ENCODE data around the gene ENKD1. TPM values are rescaled to one million over a fixed set of nuclear protein-coding genes. Genes with fewer than 3 reads are reported as not detected.
"Not testable (repeated sequence)": the region's sequence is repeated elsewhere in the genome, so short reads cannot be mapped to it uniquely, and the experiment has no call there.

The ENKD1 gene
- total and polyA plus RNA-seq, 2 donors: 10.3 to 39.5 TPM

DNA sequence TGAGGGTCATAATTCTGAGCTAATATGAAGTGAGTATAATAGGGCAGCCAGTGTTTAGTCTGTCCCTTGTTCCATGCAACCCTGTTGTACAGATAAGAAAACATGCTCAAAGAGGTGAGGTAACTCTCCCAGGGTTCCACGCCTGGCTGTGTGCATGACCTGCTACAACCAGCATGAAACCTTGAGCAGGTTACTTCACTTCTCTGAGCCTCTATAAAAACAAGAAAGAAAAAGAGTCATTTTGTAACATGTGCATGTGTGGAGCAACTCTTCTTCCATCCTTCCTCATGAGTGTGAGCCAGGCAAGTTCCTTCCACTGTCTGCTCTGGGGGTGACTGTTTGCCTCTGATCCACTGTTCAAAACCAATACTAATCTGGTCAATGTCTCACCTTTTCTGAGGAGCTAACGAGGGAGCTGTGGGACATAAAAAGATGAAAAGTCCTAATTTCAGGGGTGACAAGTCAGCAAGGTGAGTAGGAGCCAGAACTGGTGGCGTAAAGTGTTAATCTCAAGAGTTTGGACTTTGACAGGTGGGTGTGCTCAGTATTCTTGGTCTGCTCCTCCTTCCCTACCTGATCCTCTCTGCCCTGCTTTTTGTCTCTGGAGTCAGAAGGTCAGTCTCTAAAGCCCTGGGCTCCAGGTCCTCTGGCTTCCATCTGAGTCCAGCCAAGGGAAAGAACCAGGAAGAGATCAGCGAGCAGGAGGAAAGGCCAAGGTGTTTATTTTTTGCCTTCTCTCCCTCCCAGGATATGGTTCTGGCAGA, 31.1 kb upstream of the ENKD1 start:
- no peak for DNase-seq (ENCODE audit: extremely low spot score)
- Histone ChIP-seq H3K27ac (ENCODE audit: low read depth) (no peak overlapping the region), H3K4me1 (ENCODE audit: insufficient read depth) (no peaks in the 10 kb centered on the region), H3K36me3 (ENCODE audit: insufficient read depth) (no peaks in the 10 kb centered on the region), H3K4me3 (ENCODE audit: low read depth, low read length) (no peak overlapping the region)
- WGBS: 94% methylated on average over 4 of the region's 4 CpGs

- H3K36me3 ChIP-seq (ENCODE audit: insufficient read depth): no peaks in the 10 kb centered on the region
- DNase-seq (ENCODE audit: extremely low spot score): no peak
- H3K27ac ChIP-seq (ENCODE audit: low read depth): no peak overlapping the region
- WGBS: 73% methylated on average over 2 of the region's 2 CpGs
- H3K4me1 ChIP-seq (ENCODE audit: insufficient read depth): no peaks in the 10 kb centered on the region
- H3K4me3 ChIP-seq (ENCODE audit: low read depth, low read length): no peak overlapping the region
These were observed 28.1 kb upstream of the ENKD1 start for GRCh38 chr16:67694611-67695010.

DNA sequence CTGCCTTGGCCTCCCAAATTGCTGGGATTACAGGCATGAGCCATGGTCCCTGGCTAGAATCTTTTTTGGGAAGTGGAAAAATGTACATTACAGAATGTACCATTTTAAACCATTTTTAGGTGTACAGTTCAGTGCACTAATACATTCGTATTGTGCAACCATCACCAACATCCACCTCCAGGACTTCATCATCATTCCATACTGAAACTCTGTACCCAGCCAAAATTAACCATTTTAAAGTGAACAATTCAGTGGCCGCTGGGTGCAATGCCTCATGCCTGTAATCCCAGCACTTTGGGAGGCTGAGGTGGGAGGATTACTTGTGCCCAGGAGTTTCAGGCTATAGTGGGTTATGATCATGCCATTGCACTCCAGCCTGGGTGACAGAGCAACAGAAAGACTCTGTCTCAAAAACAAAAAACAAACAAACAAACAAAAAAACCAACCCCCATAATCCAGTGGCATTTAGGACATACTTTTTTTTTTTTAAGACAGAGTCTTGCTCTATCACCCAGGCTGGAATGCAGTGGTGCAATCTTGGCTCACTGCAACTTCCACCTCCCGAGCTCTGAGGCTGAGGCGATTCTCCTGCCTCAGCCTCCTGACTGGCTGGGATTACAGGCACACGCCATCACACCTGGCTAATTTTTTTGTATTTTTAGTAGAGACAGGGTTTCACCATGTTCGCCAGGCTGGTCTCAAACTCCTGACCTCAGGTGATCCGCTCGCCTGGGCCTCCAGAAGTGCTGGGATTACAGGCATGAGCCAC, 27.2 kb upstream of the ENKD1 start:
- not testable (repeated sequence) for H3K36me3 ChIP-seq (ENCODE audit: insufficient read depth); H3K27ac ChIP-seq (ENCODE audit: low read depth)

GRCh38 chr16:67685388-67686112, 19.0 kb upstream of the ENKD1 start:
- H3K4me1 ChIP-seq (ENCODE audit: insufficient read depth): no peaks in the 10 kb centered on the region
- no peak overlapping the region for H3K4me3 ChIP-seq (ENCODE audit: low read depth, low read length)
- no peak overlapping the region for H3K27ac ChIP-seq (ENCODE audit: low read depth)
- 85% methylated on average over 17 of the region's 17 CpGs for WGBS
- no peaks in the 10 kb centered on the region for H3K36me3 ChIP-seq (ENCODE audit: insufficient read depth)
- no peak for DNase-seq (ENCODE audit: extremely low spot score)

More for the DNA sequence above, 27.2 kb upstream of the ENKD1 start:
- not testable (repeated sequence) for DNase-seq (ENCODE audit: extremely low spot score); H3K4me3 ChIP-seq (ENCODE audit: low read depth, low read length); H3K4me1 ChIP-seq (ENCODE audit: insufficient read depth)
- 91% methylated on average over 8 of the region's 8 CpGs for WGBS

DNA sequence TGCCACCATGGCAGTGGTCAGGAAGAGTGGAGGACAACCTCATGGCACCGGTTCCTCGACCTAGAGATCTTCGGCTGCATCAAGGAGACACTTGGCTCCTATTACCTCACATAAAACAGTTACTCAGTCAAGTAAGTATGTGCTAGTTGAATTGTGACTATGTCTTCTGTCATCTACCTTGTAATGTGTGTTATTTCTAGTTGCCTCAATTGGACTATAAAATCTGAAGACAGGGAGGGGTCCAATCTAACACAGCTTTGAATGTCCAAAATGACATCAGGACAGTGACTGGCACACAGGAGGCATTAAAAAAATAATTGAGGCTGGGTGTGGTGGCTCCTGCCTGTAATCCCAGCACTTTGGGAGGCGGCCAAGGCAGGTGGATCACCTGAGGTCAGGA, 17.2 kb upstream of the ENKD1 start:
- Histone ChIP-seq H3K36me3 (ENCODE audit: insufficient read depth) (peaks cover 2% of the 10 kb centered on the region), H3K4me1 (ENCODE audit: insufficient read depth) (no peaks in the 10 kb centered on the region), H3K4me3 (ENCODE audit: low read depth, low read length) (no peak overlapping the region), H3K27ac (ENCODE audit: low read depth) (no peak overlapping the region)
- DNase-seq (ENCODE audit: extremely low spot score): no peak
- 98% methylated on average over 4 of the region's 4 CpGs for WGBS

DNA sequence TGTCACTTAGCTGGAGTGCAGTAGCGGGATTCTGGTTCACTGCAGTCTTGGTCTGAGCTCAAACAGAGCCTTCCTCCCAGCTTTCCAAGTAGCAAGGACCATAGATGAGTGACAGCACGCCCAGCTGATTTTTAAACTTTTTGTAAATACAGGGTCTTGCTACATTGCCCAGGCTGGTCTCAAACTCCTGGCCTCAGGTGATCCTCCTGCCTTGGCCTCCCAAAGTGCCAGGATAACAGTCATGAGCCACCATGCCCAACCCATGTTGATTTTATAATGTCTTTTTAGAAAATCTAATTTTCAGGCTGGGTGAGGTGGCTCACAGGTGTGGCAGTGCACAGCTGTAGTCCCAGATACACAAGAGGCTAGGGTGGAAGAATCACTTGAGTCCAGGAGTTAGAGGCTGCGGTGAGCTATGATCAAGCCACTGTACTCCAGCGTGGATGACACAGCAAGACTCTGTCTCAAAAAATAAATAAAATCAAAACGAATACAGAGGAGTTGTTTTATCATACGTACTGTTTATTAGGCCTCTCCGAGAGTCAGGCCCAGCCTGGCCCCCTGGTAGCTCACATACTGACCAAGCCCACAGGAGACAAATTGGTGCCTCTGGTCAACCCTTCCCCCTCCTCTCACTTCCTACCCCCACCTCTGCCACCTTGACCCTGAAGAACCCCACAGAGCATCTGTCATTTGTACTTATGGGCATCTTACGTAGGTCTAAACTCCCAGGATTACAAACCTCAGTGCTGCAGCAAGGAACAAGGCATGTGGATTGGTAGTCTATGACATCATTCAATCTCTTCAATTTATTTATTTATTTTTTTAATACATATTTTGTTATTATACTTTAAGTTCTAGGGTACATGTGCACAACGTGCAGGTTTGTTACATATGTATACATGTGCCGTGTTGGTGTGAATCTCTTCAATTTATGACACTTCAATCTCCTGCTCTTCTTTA, 13.7 kb upstream of the ENKD1 start:
- DNase-seq (ENCODE audit: extremely low spot score): no peak
- peaks cover 2% of the 10 kb centered on the region for H3K36me3 ChIP-seq (ENCODE audit: insufficient read depth)
- no peak overlapping the region for H3K4me3 ChIP-seq (ENCODE audit: low read depth, low read length)
- H3K27ac ChIP-seq (ENCODE audit: low read depth): no peak overlapping the region
- 91% methylated on average over 10 of the region's 10 CpGs for WGBS
- H3K4me1 ChIP-seq (ENCODE audit: insufficient read depth): peaks cover 2% of the 10 kb centered on the region

GRCh38 chr16:67678354-67679023, 11.9 kb upstream of the ENKD1 start:
- WGBS: 70% methylated on average over 12 of the region's 12 CpGs
- Histone ChIP-seq H3K4me1 (ENCODE audit: insufficient read depth) (peaks cover 2% of the 10 kb centered on the region), H3K27ac (ENCODE audit: low read depth) (no peak overlapping the region), H3K36me3 (ENCODE audit: insufficient read depth) (peaks cover 2% of the 10 kb centered on the region), H3K4me3 (ENCODE audit: low read depth, low read length) (no peak overlapping the region)
- DNase-seq (ENCODE audit: extremely low spot score): no peak

DNA sequence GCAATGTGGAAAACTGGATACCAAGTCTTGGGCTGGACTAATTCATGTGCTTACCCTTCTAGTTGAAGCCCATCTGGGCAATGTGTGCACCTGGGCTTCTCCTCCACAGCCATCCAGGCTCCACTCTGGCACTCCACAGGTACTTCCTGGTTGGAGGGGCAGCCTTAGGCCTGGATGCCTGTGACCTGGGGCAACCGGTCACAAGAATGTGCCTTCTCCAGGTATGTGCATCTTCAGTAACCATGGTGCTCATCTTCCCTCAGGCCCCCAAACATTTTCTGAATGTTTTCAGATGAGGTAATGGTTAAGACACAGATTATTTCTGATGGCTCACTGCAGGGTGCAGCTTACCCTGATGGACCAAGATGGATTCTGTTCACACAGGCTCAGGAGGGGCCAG, 11.2 kb upstream of the ENKD1 start:
- WGBS: 98% methylated on average over 1 of the region's 1 CpG
- Histone ChIP-seq H3K27ac (ENCODE audit: low read depth) (no peak overlapping the region), H3K4me1 (ENCODE audit: insufficient read depth) (peaks cover 2% of the 10 kb centered on the region), H3K36me3 (ENCODE audit: insufficient read depth) (peaks cover 2% of the 10 kb centered on the region), H3K4me3 (ENCODE audit: low read depth, low read length) (no peak overlapping the region)
- no peak for DNase-seq (ENCODE audit: extremely low spot score)

GRCh38 chr16:67676939-67677338, 10.4 kb upstream of the ENKD1 start:
- Histone ChIP-seq H3K27ac (ENCODE audit: low read depth) (no peak overlapping the region), H3K4me1 (ENCODE audit: insufficient read depth) (peaks cover 2% of the 10 kb centered on the region)

GRCh38 chr16:67676516-67676915, 10.0 kb upstream of the ENKD1 start:
- DNase-seq (ENCODE audit: extremely low spot score): no peak
- no peak overlapping the region for H3K4me3 ChIP-seq (ENCODE audit: low read depth, low read length)
- H3K4me1 ChIP-seq (ENCODE audit: insufficient read depth): peaks cover 2% of the 10 kb centered on the region
- 73% methylated on average over 4 of the region's 4 CpGs for WGBS
- peaks cover 2% of the 10 kb centered on the region for H3K36me3 ChIP-seq (ENCODE audit: insufficient read depth)
- H3K27ac ChIP-seq (ENCODE audit: low read depth): no peak overlapping the region

More at GRCh38 chr16:67676939-67677338, 10.4 kb upstream of the ENKD1 start:
- Histone ChIP-seq H3K36me3 (ENCODE audit: insufficient read depth) (peaks cover 2% of the 10 kb centered on the region), H3K4me3 (ENCODE audit: low read depth, low read length) (no peak overlapping the region)
- DNase-seq (ENCODE audit: extremely low spot score): no peak
- WGBS: 74% methylated on average over 8 of the region's 8 CpGs

DNA sequence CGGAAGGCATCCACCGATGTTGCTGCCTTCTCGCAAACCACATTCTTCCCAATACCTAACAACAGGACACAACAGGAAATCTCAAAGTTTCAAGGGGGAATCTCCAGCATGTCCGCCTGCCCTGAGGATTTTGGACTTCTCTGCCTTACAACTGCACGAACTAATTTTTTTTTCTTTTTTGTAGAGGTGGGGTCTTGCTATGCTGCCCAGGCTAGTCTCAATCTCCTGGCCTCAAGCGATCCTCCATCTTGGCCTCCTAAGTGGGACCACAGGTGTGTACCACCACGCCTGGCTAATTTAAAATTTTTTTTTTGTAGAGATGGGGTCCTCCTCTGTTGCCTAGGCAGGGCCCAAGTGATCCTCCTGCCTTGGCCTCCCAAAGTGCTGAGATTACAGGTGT, 9.4 kb upstream of the ENKD1 start:
- Histone ChIP-seq H3K4me3 (ENCODE audit: low read depth, low read length) (no peak overlapping the region), H3K27ac (ENCODE audit: low read depth) (no peak overlapping the region), H3K4me1 (ENCODE audit: insufficient read depth) (peaks cover 2% of the 10 kb centered on the region), H3K36me3 (ENCODE audit: insufficient read depth) (peaks cover 2% of the 10 kb centered on the region)
- 96% methylated on average over 7 of the region's 7 CpGs for WGBS
- no peak for DNase-seq (ENCODE audit: extremely low spot score)

DNA sequence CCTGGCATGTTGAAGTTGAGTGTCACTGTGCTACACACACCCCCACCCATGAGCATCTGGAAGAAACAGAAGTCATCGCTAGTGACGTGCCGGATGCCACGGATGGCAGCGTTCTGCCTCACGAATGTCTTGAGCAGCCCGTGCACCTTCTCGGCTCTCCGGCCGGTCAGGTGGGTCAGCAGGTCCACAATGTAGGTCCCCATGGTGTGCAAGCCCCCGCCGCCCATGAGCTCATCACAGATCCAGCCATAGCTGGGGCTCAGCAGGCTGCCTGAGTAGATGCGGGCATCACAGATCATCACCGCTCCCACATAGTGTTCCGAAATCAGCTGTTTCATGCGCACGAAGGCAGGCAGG, 9.0 kb upstream of the ENKD1 start:
- no peak overlapping the region for H3K27ac ChIP-seq (ENCODE audit: low read depth)
- no peak for DNase-seq (ENCODE audit: extremely low spot score)
- WGBS: 97% methylated on average over 17 of the region's 17 CpGs
- peaks cover 2% of the 10 kb centered on the region for H3K36me3 ChIP-seq (ENCODE audit: insufficient read depth)
- peaks cover 2% of the 10 kb centered on the region for H3K4me1 ChIP-seq (ENCODE audit: insufficient read depth)
- no peak overlapping the region for H3K4me3 ChIP-seq (ENCODE audit: low read depth, low read length)

Measured in urinary bladder (tissue), 4 donors.